DMS53 treated with DMSO at 0.1 percent for 48 hours (cell line): ENCODE data around the gene CNDP2.
"Not testable (repeated sequence)": the region's sequence is repeated elsewhere in the genome, so short reads cannot be mapped to it uniquely, and the experiment has no call there.

Experiments used
- DNase-seq: peaks from one replicate; lab custom pipeline; 2025; ENCODE audit not compliant: unreplicated experiment; lab: John Stamatoyannopoulos, UW

Gene CNDP2

DNA sequence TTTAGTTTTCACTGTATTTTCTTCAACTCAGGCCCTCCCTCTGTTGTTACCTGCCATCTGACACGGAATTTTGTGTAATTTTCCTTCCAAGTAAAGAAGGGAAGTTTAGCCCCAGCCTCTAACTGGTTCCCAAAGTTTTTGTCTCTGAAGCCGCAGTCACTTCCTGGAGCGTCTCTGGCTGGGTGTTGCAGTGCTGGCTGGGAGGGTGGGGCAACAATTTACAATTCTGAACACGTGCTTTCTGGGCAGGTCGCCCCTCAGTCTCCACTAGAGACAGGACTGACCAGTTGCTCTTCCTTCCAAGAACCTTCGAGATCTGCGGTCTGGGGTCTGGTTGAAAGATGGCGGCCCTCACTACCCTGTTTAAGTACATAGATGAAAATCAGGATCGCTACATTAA lies 3.5 kb downstream of the CNDP2 start:
- DNase-seq = no peak

DNA sequence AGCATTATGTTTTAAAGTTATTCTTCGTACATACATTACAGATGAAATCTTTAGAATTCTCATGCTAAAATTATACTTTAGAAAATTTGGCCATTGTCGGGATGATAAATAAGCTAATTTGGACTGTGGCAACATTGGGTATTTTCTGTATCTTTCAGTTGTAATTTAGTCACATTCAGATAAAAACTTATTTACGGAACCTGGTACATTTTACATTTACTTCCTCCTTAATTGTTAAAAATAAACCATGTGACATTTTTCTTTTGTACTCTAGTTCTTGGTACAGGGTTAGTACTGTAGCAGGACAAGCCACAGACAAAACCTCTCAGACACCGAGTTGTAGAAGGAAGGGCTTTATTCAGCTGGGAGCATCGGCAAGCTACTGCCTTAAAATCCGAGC lies 4.2 kb downstream of the CNDP2 start:
- no peak for DNase-seq

DNA sequence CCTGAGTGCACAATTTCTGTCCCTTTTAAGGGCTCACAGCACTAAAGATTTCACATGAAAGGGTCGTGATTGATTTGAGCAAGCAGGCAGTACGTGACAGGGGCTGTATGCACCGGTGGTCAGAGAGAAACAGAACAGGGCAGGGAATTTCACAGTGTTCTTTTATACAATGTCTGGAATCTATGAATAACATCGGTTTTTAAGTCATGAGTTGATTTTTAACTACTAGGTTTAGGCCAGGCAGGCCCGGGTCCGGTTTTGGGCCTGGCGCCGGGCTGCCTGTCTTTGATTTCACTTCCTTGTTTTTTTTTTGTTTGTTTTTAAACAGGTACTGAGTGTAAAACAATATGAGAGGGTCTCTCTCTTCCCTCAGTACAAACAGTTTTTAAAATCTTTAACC lies 4.6 kb downstream of the CNDP2 start:
- not testable (repeated sequence) for DNase-seq

DNA sequence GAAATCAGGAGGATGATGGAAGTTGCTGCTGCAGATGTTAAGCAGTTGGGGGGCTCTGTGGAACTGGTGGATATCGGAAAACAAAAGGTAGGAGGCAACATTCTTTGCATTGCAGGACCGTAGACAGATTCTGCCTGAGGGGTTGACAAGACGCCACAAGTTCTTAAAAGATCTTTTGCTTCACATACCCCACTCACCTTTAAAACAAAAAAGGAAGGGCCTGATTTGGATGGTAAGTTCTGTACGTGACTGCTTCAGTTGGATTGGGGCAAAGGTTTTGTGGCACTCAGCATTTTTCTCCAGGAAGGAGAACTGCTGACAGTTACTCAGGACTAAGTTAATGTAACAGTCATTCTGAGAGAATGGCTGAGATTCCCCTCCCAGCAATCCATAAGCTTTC lies 5.2 kb downstream of the CNDP2 start:
- no peak for DNase-seq

DNA sequence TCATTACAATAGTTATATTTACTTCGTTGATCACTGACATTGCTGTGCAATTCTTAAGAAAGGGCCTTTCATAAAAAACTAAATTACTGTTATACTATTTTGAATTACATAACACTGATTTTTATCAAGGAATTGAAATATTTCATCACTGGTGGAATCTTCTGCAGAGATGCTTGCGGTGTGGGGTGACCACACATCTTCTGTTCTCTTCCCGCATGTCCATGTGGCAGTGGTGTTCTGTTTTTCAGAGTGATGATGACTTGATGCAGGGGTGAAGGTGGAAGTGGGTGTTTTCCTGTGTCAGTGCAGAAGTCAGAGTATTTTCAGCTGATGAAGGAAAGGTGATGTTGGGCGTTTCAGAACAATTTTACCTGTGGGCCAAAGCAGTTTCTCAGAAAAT lies 7.0 kb downstream of the CNDP2 start:
- DNase-seq = no peak

DNA sequence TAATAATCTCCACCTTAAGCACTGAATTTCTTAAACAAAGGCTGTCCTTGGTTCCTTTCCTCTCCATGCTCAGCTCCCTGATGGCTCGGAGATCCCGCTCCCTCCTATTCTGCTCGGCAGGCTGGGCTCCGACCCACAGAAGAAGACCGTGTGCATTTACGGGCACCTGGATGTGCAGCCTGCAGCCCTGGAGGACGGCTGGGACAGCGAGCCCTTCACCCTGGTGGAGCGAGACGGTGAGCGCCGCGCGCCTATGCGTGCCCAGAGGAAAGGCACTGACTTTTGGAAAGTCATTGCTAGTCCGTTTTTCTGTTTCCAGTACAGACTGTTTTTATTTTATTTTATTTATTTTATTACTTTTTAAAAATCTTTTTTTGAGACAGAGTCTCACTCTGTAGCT lies 9.6 kb downstream of the CNDP2 start:
- no peak for DNase-seq

DNA sequence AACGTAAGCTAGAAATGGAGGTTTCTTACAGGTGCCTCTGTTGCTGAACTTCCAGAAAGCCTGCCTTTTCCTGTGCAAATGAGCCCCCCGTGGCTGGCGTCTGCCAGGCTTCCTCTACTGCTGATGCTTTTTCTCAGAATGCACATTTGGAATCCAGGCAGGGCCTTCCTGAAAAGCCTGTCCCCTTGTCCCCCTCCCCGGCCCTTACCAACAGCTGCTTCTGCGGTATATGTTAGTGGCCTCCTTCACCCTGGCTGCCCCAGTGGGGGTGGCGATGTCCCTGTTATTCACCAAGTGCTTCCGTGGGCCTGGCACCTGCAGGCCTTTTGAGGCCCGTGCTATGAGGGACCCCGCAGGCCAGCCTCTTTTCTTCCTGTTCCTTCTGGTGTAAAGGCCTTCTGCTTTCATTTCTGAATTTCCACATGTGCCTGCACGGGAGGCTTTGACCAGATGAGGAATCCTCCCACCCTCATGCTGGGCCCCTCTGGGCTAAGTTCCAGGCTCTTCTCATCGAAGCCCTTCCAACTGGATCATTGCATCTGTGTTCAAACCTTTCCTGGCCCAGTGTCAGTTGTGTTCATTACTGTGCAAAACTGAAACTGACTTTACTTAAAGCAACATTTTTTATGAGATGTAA lies 10.4 kb downstream of the CNDP2 start:
- no peak for DNase-seq

DNA sequence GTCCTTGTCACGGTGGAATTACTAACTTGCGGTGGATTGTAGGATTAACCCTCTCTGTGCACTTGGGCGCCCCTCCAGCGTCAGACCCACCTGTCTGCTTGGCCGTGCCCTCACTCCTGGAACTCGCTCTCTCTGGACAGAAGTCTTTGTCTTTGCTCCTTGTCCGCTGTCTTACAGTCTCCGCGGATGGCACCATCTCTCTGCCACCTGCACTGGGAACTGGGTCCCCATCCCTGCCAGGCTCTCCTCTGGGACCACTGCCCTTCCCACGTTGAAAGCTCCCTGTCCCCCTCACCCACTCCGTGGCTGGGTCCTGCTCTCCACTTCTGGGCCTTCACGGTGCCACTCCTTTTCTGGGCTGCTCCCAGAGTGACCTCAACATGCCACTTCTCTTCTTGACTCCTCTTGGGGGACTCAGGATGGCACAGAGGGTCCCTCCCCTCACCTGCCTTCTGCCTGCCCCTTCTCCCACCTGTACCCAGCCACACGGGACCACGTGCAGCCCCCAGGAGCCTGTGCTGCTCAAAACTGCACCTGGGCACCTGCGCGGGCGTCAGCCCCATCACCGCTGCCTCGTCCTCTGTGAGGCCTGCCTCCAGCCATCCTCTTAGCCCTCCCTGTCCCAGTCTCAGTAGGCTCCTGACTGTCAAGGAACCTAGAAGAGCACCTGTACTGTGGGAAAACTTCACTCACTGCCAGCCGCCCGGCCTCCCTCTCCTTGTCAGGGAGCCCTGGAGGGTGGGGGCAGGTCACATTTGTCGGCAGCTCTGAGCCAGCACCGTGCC lies 11.1 kb downstream of the CNDP2 start:
- no peak for DNase-seq

DNA sequence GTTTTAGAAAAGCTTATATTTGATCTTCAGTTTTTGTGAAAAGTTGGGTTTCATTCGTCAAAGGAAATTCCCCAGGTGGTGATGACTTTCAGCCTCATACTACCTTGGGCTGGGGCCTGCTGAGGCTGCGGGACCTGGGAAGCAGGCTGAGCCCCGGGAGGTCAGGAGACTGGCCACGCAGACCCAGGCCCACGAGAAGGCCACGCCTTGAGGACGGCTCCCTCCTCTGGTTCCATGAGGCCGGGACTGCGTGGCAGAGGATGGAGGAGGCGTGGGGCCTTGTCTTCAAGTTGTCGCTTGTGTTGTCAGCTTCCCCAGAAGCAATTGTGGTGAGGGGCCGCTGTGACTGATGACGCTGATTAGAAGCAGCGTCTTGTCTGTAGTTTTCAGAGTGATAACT lies 11.8 kb downstream of the CNDP2 start:
- DNase-seq = no peak

DNA sequence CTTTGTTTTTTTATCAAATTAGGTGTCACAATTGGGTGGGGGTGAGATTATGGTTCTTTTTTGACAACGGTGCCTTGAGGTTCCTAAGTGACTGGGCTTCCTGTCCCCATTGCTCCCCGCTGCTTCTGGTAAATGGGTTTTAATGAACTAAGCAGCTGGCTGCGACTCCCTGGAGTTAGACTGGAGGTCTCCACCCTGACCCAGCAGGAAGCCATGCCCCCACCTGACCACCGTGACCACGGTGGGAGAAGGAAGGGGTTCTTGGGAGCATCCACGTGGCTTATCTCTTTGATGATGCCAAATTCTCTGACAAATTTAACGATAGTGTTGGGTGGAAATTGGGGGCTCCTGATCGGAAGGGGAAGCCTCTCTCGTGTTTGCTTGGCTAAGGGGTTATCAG lies 12.2 kb downstream of the CNDP2 start:
- DNase-seq = no peak

DNA sequence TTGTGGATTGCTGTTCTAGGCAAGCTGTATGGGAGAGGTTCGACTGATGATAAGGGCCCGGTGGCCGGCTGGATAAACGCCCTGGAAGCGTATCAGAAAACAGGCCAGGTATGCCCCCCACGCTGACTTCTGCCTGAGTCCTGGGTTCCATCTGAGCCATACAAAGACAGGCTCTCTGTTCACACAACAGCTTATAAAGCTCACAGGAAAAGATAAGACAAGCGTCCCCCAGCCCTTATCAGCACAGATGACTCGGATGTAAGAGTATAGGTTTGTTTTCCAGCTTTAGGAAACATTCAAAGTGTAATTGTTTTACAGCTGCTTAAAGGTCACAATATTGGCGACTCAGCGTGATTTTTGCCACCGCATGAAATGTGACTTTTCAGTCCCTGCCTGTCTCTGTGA lies 12.7 kb downstream of the CNDP2 start:
- no peak for DNase-seq

DNA sequence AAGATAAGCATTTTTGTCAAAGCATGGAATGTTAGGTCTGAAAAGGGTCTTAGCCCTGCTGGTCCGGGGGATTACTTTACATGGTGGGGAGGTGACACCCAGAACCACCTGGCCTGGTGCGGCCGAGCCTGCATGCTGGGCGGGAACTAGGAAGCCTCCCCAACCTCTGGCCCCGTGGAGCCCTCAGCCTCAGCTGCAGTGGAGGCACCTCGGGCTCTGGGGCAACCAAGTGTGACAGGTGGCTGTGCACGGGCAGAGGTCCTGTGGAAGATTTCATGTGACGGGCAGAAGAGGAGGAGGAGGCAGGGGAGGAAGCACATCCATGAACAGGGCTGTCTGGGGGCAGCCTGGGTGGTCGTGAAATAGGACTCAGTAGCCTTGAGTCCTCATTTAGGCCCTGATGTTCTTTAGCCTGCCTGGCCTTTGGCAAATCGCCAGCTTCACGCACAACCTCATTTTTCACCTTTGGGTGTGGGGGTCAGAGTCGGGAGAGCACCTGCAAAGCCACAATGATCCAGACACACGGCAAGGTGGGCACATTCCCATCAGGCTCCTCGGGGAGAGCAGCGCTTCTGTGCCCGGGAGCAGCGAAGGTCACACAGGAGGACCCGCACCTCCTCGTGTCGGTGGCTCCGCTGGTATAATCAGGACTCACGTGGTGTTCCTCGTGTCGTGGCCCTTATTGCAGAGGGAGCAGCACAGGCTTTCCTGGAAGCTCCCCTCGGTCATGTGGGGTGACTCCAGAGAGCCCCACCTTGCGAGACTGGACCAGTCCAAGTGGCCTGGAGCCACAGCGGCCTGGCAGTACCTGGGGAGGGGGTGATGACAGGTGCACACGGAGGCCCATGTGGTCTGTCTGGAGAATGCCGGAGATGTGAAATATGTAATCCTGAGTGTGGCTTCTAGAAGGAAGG lies 13.9 kb downstream of the CNDP2 start:
- no peak for DNase-seq

DNA sequence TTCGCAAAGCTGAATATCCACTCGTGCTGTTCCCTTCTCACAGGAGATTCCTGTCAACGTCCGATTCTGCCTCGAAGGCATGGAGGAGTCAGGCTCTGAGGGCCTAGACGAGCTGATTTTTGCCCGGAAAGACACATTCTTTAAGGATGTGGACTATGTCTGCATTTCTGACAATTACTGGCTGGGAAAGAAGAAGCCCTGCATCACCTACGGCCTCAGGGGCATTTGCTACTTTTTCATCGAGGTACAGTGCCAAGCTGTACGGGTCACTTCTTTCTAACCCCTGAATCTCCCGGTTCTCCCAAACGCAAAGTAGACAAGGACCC lies 14.6 kb downstream of the CNDP2 start:
- no peak for DNase-seq

DNA sequence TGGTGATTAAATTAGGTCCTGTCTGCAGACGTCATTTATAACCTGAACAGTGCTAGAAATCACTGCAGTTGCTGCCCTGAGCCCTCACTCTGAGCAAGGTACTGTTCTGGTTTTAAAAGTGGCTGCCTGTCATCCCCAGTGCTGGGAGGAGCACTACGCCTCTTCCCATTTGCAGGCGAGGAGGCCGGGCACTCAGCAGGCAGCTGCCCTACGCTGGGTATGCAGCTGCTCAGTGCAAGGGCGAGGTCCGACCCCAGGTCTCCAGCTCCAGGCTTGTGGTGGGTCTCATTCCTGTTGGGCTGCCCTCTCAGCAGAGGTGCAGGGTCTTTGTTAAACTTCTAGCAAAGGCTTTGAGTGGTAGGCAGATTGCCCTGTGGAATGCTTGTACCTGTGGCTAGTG lies 15.7 kb downstream of the CNDP2 start:
- no peak for DNase-seq

DNA sequence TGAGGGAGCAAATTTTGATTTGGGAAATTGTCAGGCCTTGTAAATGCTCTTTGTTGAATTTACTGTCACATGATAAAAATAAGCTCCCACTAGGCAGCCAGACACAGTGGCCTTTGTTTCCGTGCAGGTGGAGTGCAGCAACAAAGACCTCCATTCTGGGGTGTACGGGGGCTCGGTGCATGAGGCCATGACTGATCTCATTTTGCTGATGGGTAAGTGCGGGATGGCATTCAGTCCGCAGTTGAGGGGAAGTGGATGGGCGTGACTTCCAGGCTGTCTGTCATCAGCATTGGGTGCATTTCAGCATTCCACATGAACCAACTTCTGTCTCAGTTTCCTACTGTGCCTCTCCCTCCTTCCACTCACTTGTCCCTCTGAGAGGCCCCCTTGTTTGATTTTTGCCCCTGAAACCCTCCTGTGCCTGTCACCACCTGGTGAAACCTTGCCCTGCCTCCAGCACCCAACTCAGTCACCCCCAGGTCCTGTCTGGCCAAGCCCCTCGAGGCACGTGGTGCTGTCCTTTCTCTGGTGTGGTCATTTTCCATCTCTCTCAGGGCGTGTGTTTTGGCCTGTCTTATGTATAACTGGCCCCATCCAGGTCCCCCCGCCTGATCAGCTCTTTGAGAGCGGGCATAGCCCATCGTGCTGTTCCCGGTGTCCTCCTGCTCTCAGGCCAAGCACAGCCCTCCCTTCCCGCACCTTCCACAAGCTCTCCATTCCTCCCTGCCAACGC lies 16.3 kb downstream of the CNDP2 start:
- no peak for DNase-seq

DNA sequence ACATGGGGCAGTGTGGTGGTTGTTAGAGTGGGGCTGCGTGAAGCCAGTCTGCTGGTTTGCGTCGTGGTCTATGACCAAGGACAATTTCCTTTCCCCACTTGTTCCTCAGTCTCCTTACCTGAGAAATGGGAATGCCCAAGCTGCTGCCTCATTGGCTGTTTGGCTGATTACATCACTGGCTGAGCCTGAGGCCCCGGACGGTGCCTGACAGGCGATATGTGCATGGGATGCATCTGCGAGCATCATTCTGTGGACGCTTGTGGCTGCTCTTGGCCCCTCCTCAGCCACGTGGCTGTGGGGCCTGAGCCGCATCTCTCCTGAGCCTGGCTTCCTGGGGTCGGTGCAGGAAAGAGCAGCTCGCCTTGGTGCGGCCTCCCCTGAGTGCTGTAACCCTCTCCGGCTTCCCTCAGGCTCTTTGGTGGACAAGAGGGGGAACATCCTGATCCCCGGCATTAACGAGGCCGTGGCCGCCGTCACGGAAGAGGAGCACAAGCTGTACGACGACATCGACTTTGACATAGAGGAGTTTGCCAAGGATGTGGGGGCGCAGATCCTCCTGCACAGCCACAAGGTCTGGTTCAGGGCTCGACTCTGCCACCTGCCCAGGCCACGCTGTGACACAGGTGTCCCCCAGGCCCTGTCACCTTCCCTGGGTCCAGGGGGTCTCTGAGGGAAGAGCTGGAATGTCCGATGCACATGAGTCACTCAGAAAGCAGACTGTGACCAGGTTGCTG lies 17.2 kb downstream of the CNDP2 start:
- DNase-seq = no peak

DNA sequence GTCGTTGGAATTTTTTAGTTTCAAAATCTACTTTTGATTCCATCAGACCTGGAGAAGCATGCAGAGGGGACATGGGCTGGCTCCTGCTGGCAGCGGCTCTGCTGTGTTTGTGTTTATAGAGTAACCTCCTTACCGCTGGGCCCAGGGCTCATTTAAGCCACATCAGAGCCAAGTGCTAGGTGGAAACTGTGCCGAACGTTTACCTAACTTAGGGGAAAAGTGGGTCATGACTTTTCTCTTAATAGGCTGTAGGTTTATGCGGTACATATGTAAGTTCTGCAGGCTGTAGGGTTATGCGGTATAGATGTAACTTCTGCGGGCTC lies 17.7 kb downstream of the CNDP2 start:
- DNase-seq = no peak

DNA sequence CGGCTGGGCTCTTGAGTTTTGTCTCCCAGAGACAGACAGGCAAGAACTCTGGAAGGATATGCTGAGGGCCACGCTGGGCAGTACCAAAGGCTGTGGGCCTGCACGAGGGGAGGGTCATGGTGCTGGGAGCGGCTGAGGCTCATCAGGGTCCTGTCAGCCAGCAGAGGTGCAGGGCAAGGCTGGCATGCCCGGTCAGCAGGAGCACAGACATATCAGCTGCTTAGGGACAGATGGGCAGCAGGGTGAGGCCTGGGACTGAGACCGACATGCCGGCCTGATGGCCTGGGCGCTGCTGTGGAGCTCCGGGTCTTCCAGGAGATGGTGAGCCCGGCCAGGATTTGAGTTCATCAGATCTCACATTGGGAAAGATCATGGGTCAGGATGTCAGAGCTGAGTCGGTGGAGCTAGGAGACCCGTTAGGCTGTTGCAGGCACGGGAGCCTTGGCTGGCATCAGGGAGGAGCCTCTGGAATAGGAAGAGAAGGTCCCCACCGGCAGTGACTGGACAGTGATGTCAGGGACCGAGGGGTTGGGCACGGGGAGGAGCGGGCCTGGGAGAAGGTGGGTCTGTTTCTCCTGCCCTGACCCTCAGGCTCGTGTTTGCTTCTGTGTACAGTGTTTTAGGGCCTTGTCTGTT lies 18.8 kb downstream of the CNDP2 start:
- no peak for DNase-seq

DNA sequence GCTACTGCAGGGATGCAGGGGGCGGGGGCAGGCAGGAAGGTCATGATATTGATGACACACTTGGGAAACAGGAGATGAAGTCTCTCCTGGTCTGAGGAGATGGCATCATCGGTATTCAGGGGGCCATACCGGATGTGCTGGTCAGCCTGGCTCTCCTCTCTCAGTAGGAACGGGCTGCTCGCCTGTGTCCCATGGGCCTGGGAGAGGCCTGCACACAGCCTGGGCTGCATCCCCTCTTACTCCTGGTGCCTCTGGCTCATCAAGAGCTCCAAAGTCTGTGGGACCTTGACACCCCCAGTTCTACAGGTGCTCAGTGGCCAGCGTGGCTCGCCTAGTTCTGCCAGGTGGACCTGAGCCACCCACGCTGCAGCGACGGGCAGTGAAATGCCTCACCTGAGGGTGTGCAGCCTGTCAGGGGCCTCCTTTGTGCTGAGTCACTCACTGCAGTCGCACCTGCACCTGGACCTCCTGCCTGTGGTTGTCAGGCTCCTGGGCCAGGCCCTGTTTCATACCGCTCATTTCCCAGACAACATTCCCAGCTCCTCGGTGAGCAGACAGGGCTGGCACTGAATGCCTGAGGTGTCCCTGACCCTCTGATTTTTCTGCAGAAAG lies 19.6 kb downstream of the CNDP2 start:
- DNase-seq = no peak
